Measurements from ENCODE around the gene ANGPTL2. TPM values are rescaled to one million over a fixed set of nuclear protein-coding genes. Genes with fewer than 3 reads are reported as not detected.

The ANGPTL2 gene
- total RNA-seq, 1 donor from 2014 or later = 5.7 TPM

DNA sequence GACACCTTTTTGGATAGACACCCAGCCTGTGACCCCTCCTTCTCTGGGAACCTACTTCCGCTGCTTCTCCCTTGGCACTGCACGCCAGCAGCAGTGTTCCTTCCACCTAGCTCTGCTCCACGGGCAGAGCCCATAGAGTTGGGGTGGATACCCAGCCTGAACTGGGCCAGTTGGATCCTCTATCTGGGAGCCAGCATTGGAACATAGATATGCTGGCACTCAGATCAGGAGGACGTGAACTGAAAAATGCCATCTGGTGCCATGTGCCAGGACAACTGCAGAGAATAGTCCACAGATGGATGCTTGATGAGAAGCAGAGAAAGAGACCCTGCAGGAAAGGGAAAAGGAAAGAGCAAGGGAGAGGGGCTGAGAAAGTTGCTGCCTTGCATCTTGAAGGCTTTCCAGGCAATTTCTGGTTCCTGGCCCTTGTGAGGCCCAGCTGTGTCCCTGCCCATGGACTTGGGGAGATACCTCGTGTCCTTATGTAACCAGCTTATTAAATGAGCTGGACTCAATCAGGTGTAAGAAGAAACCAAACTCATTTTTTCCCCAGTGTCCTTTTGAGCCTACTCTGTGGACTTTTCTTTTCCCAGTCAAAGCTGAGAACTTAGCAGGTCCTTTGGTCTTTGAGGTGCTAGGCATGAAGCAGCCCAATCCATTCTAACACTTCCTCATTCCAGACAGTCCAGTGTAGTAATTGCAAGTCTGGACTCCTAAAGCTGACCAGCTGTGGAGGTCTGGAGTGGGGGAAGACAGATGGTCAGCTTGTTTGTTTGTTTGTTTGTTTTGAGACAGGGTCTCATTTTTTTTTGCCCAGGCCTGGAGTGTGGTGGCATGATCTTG lies 39.1 kb downstream of the ANGPTL2 start:
- Mint-ChIP-seq H3K27ac (ENCODE audit: unreplicated experiment) (no peak overlapping the region), H3K4me3 (ENCODE audit: unreplicated experiment) (no peak overlapping the region), H3K36me3 (ENCODE audit: low read depth, unreplicated experiment) (peaks cover 8% of the 10 kb centered on the region), H3K4me1 (ENCODE audit: unreplicated experiment) (peaks cover 7% of the 10 kb centered on the region), H3K9me3 (ENCODE audit: unreplicated experiment) (no peaks in the 10 kb centered on the region), H3K27me3 (ENCODE audit: unreplicated experiment) (no peaks in the 10 kb centered on the region)
- TF ChIP-seq, protein P1, sequence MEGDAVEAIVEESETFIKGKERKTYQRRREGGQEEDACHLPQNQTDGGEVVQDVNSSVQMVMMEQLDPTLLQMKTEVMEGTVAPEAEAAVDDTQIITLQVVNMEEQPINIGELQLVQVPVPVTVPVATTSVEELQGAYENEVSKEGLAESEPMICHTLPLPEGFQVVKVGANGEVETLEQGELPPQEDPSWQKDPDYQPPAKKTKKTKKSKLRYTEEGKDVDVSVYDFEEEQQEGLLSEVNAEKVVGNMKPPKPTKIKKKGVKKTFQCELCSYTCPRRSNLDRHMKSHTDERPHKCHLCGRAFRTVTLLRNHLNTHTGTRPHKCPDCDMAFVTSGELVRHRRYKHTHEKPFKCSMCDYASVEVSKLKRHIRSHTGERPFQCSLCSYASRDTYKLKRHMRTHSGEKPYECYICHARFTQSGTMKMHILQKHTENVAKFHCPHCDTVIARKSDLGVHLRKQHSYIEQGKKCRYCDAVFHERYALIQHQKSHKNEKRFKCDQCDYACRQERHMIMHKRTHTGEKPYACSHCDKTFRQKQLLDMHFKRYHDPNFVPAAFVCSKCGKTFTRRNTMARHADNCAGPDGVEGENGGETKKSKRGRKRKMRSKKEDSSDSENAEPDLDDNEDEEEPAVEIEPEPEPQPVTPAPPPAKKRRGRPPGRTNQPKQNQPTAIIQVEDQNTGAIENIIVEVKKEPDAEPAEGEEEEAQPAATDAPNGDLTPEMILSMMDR (IDR thresholded peaks at IDR 0.05; ENCODE audit: unreplicated experiment) = no peak
- DNase-seq (ENCODE audit: low spot score) = no peak

DNA sequence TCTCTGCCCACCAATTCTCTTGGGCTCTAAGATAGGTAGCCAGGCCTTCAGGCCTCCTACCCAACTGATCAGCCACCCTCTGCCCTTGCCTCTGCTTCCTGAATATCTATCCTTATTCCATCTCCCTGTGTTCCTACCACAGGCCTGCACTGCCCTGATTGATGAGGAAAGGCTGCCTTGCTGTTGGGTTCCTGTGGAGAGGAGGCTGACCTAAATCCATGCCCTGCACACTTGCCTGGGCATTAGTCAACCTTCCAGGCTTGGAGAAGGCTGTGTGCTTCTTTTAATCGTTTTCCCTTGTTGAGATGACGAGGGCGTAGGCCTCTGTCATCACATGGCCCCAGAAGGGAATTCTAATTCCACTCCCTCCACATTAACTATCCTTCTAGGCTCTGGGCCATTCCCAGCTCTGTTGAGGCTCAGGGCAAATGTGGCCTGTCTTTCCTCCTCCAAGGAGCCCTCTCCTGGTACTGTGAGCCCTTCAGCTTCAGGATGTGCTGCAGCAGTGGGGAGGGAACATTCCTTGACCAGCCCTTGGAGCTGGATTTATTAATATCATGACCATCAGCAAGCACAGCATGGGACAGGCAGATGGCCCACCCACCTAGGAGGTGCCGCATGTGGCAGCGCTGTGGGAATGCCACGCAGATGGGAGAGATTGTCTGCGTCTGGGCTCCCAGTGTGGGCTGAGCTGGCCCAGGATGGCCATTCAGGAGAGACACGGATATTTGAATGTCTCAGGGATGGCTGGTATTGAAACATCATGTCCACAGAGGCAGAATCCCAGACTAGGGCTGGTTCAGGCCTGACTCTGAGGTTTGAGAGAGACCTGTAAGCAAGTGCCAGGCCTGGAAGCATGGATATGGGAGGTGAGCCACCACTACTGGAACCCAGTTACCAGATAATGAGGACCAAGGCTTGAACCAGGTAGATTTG lies 40.9 kb downstream of the ANGPTL2 start:
- TF ChIP-seq, protein P1 (IDR thresholded peaks at IDR 0.05; ENCODE audit: unreplicated experiment) = no peak
- no peak overlapping the region for H3K4me3 Mint-ChIP-seq (ENCODE audit: unreplicated experiment)
- peaks cover 15% of the 10 kb centered on the region for H3K4me1 Mint-ChIP-seq (ENCODE audit: unreplicated experiment)
- H3K27ac Mint-ChIP-seq (ENCODE audit: unreplicated experiment) = no peak overlapping the region
- H3K9me3 Mint-ChIP-seq (ENCODE audit: unreplicated experiment) = no peaks in the 10 kb centered on the region
- peaks cover 3% of the 10 kb centered on the region for H3K27me3 Mint-ChIP-seq (ENCODE audit: unreplicated experiment)
- peaks cover 4% of the 10 kb centered on the region for H3K36me3 Mint-ChIP-seq (ENCODE audit: low read depth, unreplicated experiment)
- DNase-seq (ENCODE audit: low spot score) = no peak

DNA sequence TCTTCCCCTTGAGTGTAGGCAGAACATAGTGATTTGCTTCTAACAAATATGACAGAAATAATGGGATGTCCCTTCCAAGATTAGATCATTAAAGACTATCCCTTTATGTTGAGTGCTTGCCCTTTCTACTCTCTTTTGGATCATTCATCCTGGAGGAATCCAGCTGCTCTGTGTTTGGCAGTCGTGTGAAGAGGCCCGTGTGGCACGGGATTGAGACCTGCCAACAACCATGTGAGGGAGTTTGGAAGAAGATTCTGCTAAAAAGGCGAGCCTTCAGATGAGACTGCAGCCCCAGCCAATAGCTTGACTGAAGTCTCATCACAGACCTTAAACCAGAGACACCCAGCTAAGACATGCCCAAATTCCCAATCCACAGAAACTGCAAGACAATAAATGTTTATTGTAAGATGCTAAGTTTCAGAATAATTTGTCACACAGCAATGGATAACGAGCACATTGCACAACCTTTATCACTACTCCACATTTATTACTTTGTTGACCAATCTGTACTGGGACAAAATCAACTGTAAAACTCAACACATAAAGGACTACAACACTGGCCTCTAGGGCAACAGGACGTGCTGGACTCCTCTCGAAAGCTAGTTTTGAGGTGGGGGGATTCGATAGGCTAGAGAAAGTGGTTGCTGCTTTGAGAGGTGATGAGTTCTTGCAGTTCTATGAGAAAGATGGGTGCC lies 42.8 kb downstream of the ANGPTL2 start:
- Mint-ChIP-seq H3K4me1 (ENCODE audit: unreplicated experiment) (peaks cover 24% of the 10 kb centered on the region), H3K4me3 (ENCODE audit: unreplicated experiment) (no peak overlapping the region), H3K27me3 (ENCODE audit: unreplicated experiment) (peaks cover 3% of the 10 kb centered on the region), H3K36me3 (ENCODE audit: low read depth, unreplicated experiment) (peaks cover 4% of the 10 kb centered on the region), H3K9me3 (ENCODE audit: unreplicated experiment) (no peaks in the 10 kb centered on the region), H3K27ac (ENCODE audit: unreplicated experiment) (no peak overlapping the region)
- TF ChIP-seq, protein P1 (IDR thresholded peaks at IDR 0.05; ENCODE audit: unreplicated experiment) = no peak
- DNase-seq (ENCODE audit: low spot score) = no peak

DNA sequence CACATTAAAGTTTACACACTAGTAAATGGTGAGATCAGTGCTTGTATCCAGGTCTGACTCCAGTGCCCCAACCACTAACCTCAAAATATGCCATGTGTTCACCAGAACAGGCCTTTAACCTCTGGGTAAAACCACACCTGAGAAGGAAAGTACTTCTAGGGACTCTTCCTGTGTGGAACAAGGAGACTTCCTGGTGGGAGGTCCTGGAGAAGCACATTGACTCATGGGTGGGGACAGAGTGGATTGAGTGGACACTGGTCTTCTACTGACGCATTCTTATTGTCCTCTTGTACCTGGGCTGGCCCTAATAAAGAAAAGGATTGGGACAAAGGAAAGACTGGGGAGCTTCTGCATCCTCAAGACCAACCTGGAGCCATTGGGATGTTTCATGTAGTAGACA lies 43.4 kb downstream of the ANGPTL2 start:
- H3K4me1 Mint-ChIP-seq (ENCODE audit: unreplicated experiment) = peaks cover 22% of the 10 kb centered on the region
- H3K4me3 Mint-ChIP-seq (ENCODE audit: unreplicated experiment) = no peak overlapping the region
- H3K27ac Mint-ChIP-seq (ENCODE audit: unreplicated experiment) = no peak overlapping the region
- TF ChIP-seq, protein P1 (IDR thresholded peaks at IDR 0.05; ENCODE audit: unreplicated experiment) = no peak
- H3K27me3 Mint-ChIP-seq (ENCODE audit: unreplicated experiment) = peaks cover 3% of the 10 kb centered on the region
- DNase-seq (ENCODE audit: low spot score) = no peak
- H3K9me3 Mint-ChIP-seq (ENCODE audit: unreplicated experiment) = no peaks in the 10 kb centered on the region
- peaks cover 4% of the 10 kb centered on the region for H3K36me3 Mint-ChIP-seq (ENCODE audit: low read depth, unreplicated experiment)

Data from endothelial cell (in vitro differentiated cells).